Esophagus muscularis mucosa (tissue), 4 donors: Measurements from ENCODE around the gene REXO2. TPM values are rescaled to one million over a fixed set of nuclear protein-coding genes. Genes with fewer than 3 reads are reported as not detected.

ENCODE experiments used
- DNase-seq: peaks from one replicate; pipeline ENCODE4 v3.0.0-alpha.2; 2017; ENCODE audit errors: extremely low spot score
- H3K27ac ChIP-seq, 4 donors: fragments of 200-600 bp; sonication (generic); replicated peaks in 1 of 4; 1 replicate in 3 of 4; 2 replicates in 1 of 4; pipeline ENCODE4 v1.5.1; 2016 to 2019; ENCODE audit warnings: mild to moderate bottlenecking in 1 of 4
- H3K27me3 ChIP-seq, 4 donors: fragments of 200-600 bp; sonication (generic); one replicate each; pipeline versions ENCODE4 v1.5.1 to v1.6.0; 2016 to 2019
- H3K36me3 ChIP-seq, 4 donors: fragments of 200-600 bp; sonication (generic); one replicate each; pipeline ENCODE4 v1.5.1; 2016 to 2019
- H3K4me1 ChIP-seq, 4 donors: fragments of 200-600 bp; sonication (generic); one replicate each; pipeline ENCODE4 v1.5.1; 2016 to 2019
- H3K4me3 ChIP-seq, 4 donors: fragments of 200-600 bp; sonication (generic); 1 replicate in 2 of 4; 2 replicates in 2 of 4; pipeline ENCODE4 v1.5.1; 2016 to 2019; ENCODE audit warnings: mild to moderate bottlenecking in 4 of 4, moderate library complexity in 1 of 4
- H3K9me3 ChIP-seq, 4 donors: fragments of 200-600 bp; sonication (generic); 1 replicate in 3 of 4; 2 replicates in 1 of 4; pipeline ENCODE4 v1.5.1; 2016 to 2019
- EP300 ChIP-seq: sonication (generic); formaldehyde crosslinking; IDR thresholded peaks from one replicate; pipeline ENCODE4 v1.6.1; 2017; ENCODE audit warnings: antibody characterized with exemption
- POLR2A ChIP-seq: fragments of 450-650 bp; IDR thresholded peaks from one replicate; pipeline ENCODE4 v1.6.1; 2017; ENCODE audit warnings: antibody characterized with exemption, moderate library complexity, mild to moderate bottlenecking, low read depth
- POLR2AphosphoS5 ChIP-seq, 2 donors: sonication (generic); formaldehyde crosslinking; IDR thresholded peaks; one replicate each; pipeline ENCODE4 v1.6.1; 2017; ENCODE audit warnings: antibody characterized with exemption in 2 of 2
- WGBS: methylation state at CpG from one replicate; pipeline ENCODE4 v1.1.5; 2018; 5-methylcytosine and 5-hydroxymethylcytosine counted together
- intact Hi-C: fragments of 100-400 bp; cut with DNase I; formaldehyde crosslinking; loops from one replicate; pipeline ENCODE4 v1.15.1; 2023
- total RNA-seq, 4 donors: library from RNA; depleted of rRNA; stranded (reverse); fragments of >200 nt; gene quantifications; one replicate each; pipeline versions ENCODE4 v1.1.0 to v1.2.1, GENCODE V29; 2016
- TF ChIP-seq, protein P1 (sequence below), 3 experiments: fragments of 200-600 bp in 2 of 3; fragments of 450-650 bp in 1 of 3; sonication (generic) in 2 of 3; IDR thresholded peaks; one replicate each; pipeline ENCODE4 v1.5.1; 2017 to 2019; ENCODE audit warnings: antibody characterized with exemption in 3 of 3, mild to moderate bottlenecking in 2 of 3, moderate library complexity in 1 of 3

Gene REXO2
- total RNA-seq, 4 donors from 2014 or later: 95.1 to 152 (median 142) TPM

- DNase-seq: no peak
- TF ChIP-seq POLR2AphosphoS5 (IDR thresholded peaks at IDR 0.05) (no peak), EP300 (no peak), POLR2A (no peak)
- TF ChIP-seq, protein P1, sequence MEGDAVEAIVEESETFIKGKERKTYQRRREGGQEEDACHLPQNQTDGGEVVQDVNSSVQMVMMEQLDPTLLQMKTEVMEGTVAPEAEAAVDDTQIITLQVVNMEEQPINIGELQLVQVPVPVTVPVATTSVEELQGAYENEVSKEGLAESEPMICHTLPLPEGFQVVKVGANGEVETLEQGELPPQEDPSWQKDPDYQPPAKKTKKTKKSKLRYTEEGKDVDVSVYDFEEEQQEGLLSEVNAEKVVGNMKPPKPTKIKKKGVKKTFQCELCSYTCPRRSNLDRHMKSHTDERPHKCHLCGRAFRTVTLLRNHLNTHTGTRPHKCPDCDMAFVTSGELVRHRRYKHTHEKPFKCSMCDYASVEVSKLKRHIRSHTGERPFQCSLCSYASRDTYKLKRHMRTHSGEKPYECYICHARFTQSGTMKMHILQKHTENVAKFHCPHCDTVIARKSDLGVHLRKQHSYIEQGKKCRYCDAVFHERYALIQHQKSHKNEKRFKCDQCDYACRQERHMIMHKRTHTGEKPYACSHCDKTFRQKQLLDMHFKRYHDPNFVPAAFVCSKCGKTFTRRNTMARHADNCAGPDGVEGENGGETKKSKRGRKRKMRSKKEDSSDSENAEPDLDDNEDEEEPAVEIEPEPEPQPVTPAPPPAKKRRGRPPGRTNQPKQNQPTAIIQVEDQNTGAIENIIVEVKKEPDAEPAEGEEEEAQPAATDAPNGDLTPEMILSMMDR (IDR thresholded peaks at IDR 0.05): no peak
- Histone ChIP-seq H3K9me3 (no peaks in the 10 kb centered on the region), H3K36me3 (peaks cover 0 to 9% (median 0%) of the 10 kb centered on the region in 4 donors), H3K27me3 (no peaks in the 10 kb centered on the region), H3K4me1 (no peaks in the 10 kb centered on the region), H3K27ac (no peak overlapping the region), H3K4me3 (no peak overlapping the region)
- intact Hi-C loops: no loop called here
- 96% methylated on average over 4 of the region's 4 CpGs for WGBS
These were observed 13.0 kb upstream of the REXO2 start for GRCh38 chr11:114426280-114426679.

DNA sequence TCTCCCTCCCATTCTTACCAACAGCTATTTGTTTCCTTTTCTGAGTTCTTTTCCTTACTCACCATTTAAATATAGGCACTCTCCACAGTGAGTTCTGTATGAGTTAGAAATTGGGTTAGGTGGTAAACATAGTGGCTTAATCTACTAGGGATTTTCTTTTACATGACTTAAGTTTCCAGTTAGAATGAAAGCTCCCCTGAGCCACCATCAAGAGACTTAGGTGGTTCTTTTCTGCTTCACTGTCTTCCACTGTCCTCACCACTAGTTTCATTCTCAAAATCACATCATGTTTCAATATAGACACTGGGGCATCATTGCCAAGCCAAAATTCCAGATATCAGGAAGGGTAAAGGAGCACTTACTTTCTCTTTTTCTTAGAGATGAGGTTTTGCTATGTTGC is 9.0 kb upstream of the REXO2 start:
- Histone ChIP-seq H3K36me3 (peaks cover 0 to 6% (median 0%) of the 10 kb centered on the region in 4 donors), H3K27me3 (no peaks in the 10 kb centered on the region), H3K4me3 (no peak overlapping the region), H3K9me3 (no peaks in the 10 kb centered on the region), H3K4me1 (no peaks in the 10 kb centered on the region), H3K27ac (no peak overlapping the region)
- DNase-seq: no peak
- intact Hi-C loops: loop anchor here (10.0 kb wide), 1 partner anchor 85 kb away; no protein-coding TSS in a partner anchor
- no peak for TF ChIP-seq POLR2A

DNA sequence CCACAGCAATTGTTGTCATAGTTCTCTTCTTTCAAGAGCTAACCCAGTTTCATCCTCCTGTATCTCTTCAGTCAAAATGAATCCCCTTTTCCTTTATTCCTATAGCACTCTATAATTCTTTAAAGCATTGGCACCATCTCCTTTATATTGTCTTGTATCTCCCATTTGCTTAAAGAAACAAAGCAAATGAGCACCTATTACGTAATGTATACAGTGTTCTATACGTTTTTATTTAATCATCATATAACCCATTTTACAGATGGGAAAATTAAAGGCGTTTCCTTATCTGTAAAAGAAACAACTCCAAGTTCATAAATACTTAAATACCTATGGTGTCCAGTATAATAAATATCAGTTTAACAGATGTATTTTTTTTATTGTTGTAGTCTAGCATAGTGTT is 6.4 kb upstream of the REXO2 start:
- H3K9me3 ChIP-seq: no peaks in the 10 kb centered on the region
- no peaks in the 10 kb centered on the region for H3K36me3 ChIP-seq
- intact Hi-C loops: loop anchor here (10.0 kb wide), 1 partner anchor 88 kb away; no protein-coding TSS in a partner anchor
- TF ChIP-seq EP300 (no peak), POLR2AphosphoS5 (IDR thresholded peaks at IDR 0.05) (no peak), POLR2A (no peak)
- TF ChIP-seq, protein P1 (IDR thresholded peaks at IDR 0.05): no peak
- H3K27ac ChIP-seq: no peak overlapping the region
- H3K4me3 ChIP-seq: no peak overlapping the region
- no peaks in the 10 kb centered on the region for H3K4me1 ChIP-seq
- no peaks in the 10 kb centered on the region for H3K27me3 ChIP-seq
- WGBS: 93% methylated on average over 3 of the region's 3 CpGs
- DNase-seq: no peak

- DNase-seq: no peak
- no peaks in the 10 kb centered on the region for H3K36me3 ChIP-seq
- H3K9me3 ChIP-seq: no peaks in the 10 kb centered on the region
- no peak overlapping the region for H3K27ac ChIP-seq
- 84% methylated on average over 4 of the region's 4 CpGs for WGBS
- H3K27me3 ChIP-seq: no peaks in the 10 kb centered on the region
- TF ChIP-seq POLR2A (no peak), EP300 (no peak), POLR2AphosphoS5 (IDR thresholded peaks at IDR 0.05) (no peak)
- TF ChIP-seq, protein P1 (IDR thresholded peaks at IDR 0.05): no peak
- no peak overlapping the region for H3K4me3 ChIP-seq
- intact Hi-C loops: loop anchor here (10.0 kb wide), 1 partner anchor 89 kb away; no protein-coding TSS in a partner anchor
- H3K4me1 ChIP-seq: peaks cover 0 to under 1% (median under 1%) of the 10 kb centered on the region in 4 donors
These were observed 5.9 kb upstream of the REXO2 start for GRCh38 chr11:114433376-114433775.

DNA sequence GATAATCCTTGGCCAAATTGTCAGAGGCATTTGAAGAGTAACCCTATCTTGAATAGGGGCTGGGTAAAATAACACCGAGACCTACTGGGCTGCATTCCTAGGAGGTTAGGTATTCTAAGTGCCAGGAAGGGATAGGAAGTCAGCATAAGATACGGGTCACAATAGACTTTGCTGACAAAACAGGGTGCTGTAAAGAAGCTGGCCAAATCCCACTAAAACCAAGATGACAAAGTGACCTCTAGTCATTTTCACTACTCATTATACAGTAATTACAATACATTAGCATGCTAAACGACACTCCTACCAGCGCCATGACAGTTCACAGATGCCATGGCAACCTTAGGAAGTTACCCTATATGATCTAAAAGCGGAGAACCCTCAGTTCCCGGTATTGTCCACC is 964 bp upstream of the REXO2 start:
- 84% methylated on average over 6 of the region's 6 CpGs for WGBS
- TF ChIP-seq, protein P1 (IDR thresholded peaks at IDR 0.05): no peak
- intact Hi-C loops: loop anchor here (2.0 to 10.0 kb wide), 2 partner anchors 38 to 94 kb away; partner anchors contain the start of genes C11orf71 and RBM7

More for the DNA sequence above, 964 bp upstream of the REXO2 start:
- Histone ChIP-seq H3K9me3 (no peaks in the 10 kb centered on the region), H3K27ac (no peak overlapping the region), H3K4me1 (peaks cover 11 to 34% (median 30%) of the 10 kb centered on the region in 4 donors), H3K4me3 (no peak overlapping the region), H3K27me3 (no peaks in the 10 kb centered on the region), H3K36me3 (no peaks in the 10 kb centered on the region)
- DNase-seq: no peak
